NCI-H187 (cell line): ENCODE data around the gene PITPNC1.

Source experiments
- DNase-seq, 2 experiments: peaks; one replicate each; lab custom pipeline; 2025; lab: John Stamatoyannopoulos, UW

The PITPNC1 gene

GRCh38 chr17:67733449-67733848, 356.4 kb downstream of the PITPNC1 start:
- no peak for DNase-seq

GRCh38 chr17:67737145-67737544, 360.1 kb downstream of the PITPNC1 start:
- no peak for DNase-seq

- no peak for DNase-seq
Observed at GRCh38 chr17:67742025-67742424, 364.9 kb downstream of the PITPNC1 start.
